ENCODE measurements around the gene MMD2.

- no peak for TF ChIP-seq POLR2AphosphoS5 (IDR thresholded peaks at IDR 0.05; ENCODE audit: low read depth, low read length)
- no peak for TF ChIP-seq TAF1 (IDR thresholded peaks at IDR 0.05; ENCODE audit: borderline replicate concordance, low read depth, low read length)
- no peak for TF ChIP-seq POLR2A (IDR thresholded peaks at IDR 0.05; ENCODE audit: low read depth, low read length)
Observed at GRCh38 chr7:4937411-4937810, 21.6 kb downstream of the MMD2 start.

Data from GM12892 (cell line).